Gastrocnemius medialis (tissue), 4 donors: ENCODE results near the gene GAA. TPM values are rescaled to one million over a fixed set of nuclear protein-coding genes. Genes with fewer than 3 reads are reported as not detected.
A peak's percentile ranks its signal among the peaks of the same experiment; 100 is the strongest.

Experiments used
- ATAC-seq, 2 donors: fragments of 150-250 bp; one replicate each; pipeline ENCODE4 v1.9.1; 2016
- DNase-seq, 2 donors: peaks; one replicate each; pipeline ENCODE4 v3.0.0-alpha.2; 2019
- H3K27ac ChIP-seq, 4 donors: fragments of 200-600 bp; sonication (generic); 1 replicate in 1 of 4; 2 replicates in 3 of 4; pipeline ENCODE4 v1.5.1; 2016 to 2018; ENCODE audit warnings: mild to moderate bottlenecking in 2 of 4, moderate library complexity in 1 of 4
- H3K27me3 ChIP-seq, 3 donors: fragments of 200-600 bp; sonication (generic) in 2 of 3; 1 replicate in 1 of 3; 2 replicates in 2 of 3; pipeline versions ENCODE4 v1.5.1 to v1.6.0; 2016 to 2019; ENCODE audit warnings: mild to moderate bottlenecking in 1 of 3, moderate library complexity in 1 of 3
- H3K36me3 ChIP-seq, 2 donors: fragments of 200-600 bp; sonication (generic) in 1 of 2; one replicate each; pipeline ENCODE4 v1.5.1; 2017 to 2018
- H3K4me1 ChIP-seq, 2 donors: fragments of 200-600 bp; sonication (generic) in 1 of 2; one replicate each; pipeline ENCODE4 v1.5.1; 2016 to 2017; ENCODE audit warnings: mild to moderate bottlenecking in 2 of 2
- H3K4me3 ChIP-seq, 4 donors: fragments of 200-600 bp; sonication (generic) in 3 of 4; 1 replicate in 1 of 4; 2 replicates in 3 of 4; pipeline ENCODE4 v1.5.1; 2016 to 2019; ENCODE audit warnings: mild to moderate bottlenecking in 2 of 4
- H3K9me3 ChIP-seq, 3 donors: fragments of 200-600 bp; sonication (generic) in 2 of 3; 1 replicate in 1 of 3; 2 replicates in 2 of 3; pipeline ENCODE4 v1.5.1; 2016 to 2019
- POLR2A ChIP-seq, 2 donors: fragments of 450-650 bp; IDR thresholded peaks; one replicate each; pipeline ENCODE4 v1.6.1; 2017; ENCODE audit warnings: antibody characterized with exemption in 2 of 2, mild to moderate bottlenecking in 2 of 2, moderate library complexity in 2 of 2
- in situ Hi-C, 4 donors: fragments of 200-750 bp; cut with MboI; loops; one replicate each; pipeline versions ENCODE4 v1.15.0 to v1.8.0; 2017; ENCODE audit warnings: low sequenced_read_pairs in 4 of 4
- intact Hi-C: fragments of 100-400 bp; cut with DNase I; formaldehyde crosslinking; loops from one replicate; pipeline ENCODE4 v1.15.1; 2023; ENCODE audit warnings: low total_unique reads
- total RNA-seq, 4 donors: library from RNA; depleted of rRNA; stranded (reverse); fragments of >200 nt; gene quantifications; one replicate each; pipeline versions ENCODE4 v1.1.0 to v1.2.3, GENCODE V29; 2016
- TF ChIP-seq, protein P1 (sequence below), 5 experiments: fragments of 450-650 bp in 3 of 5; fragments of 200-600 bp in 2 of 5; sonication (generic) in 2 of 5; IDR thresholded peaks in 4 of 5; conservative IDR thresholded peaks in 1 of 5; 1 replicate in 4 of 5; 2 replicates in 1 of 5; pipeline ENCODE4 v1.5.1; 2016 to 2019; ENCODE audit warnings: antibody characterized with exemption in 5 of 5, mild to moderate bottlenecking in 3 of 5, moderate library complexity in 3 of 5

Gene GAA
- total RNA-seq, 4 donors from 2014 or later = 39.2 to 72.3 (median 70.1) TPM

GRCh38 chr17:80119839-80120238, 18.5 kb downstream of the GAA start:
- no peak overlapping the region for H3K4me3 ChIP-seq

GRCh38 chr17:80122026-80122575, 20.7 kb downstream of the GAA start:
- TF ChIP-seq, protein P1, sequence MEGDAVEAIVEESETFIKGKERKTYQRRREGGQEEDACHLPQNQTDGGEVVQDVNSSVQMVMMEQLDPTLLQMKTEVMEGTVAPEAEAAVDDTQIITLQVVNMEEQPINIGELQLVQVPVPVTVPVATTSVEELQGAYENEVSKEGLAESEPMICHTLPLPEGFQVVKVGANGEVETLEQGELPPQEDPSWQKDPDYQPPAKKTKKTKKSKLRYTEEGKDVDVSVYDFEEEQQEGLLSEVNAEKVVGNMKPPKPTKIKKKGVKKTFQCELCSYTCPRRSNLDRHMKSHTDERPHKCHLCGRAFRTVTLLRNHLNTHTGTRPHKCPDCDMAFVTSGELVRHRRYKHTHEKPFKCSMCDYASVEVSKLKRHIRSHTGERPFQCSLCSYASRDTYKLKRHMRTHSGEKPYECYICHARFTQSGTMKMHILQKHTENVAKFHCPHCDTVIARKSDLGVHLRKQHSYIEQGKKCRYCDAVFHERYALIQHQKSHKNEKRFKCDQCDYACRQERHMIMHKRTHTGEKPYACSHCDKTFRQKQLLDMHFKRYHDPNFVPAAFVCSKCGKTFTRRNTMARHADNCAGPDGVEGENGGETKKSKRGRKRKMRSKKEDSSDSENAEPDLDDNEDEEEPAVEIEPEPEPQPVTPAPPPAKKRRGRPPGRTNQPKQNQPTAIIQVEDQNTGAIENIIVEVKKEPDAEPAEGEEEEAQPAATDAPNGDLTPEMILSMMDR (IDR thresholded peaks at IDR 0.05 in 4 of 5, conservative IDR thresholded peaks at IDR 0.05 in 1 of 5) = no peak
- no peak for TF ChIP-seq POLR2A (IDR thresholded peaks at IDR 0.05)
- H3K27ac ChIP-seq = no peak overlapping the region
- no peaks in the 10 kb centered on the region for H3K9me3 ChIP-seq
- no peak for DNase-seq
- ATAC-seq = no peak
- no peaks in the 10 kb centered on the region for H3K4me1 ChIP-seq
- intact Hi-C loops (loop anchor here (5.0 kb wide), 1 partner anchor 1100 kb away; the partner anchor contains the start of gene C1QTNF1), in situ Hi-C loops (no loop called here)
- H3K36me3 ChIP-seq = peaks cover 0 to 9% of the 10 kb centered on the region in 2 donors
- H3K4me3 ChIP-seq = no peak overlapping the region
- no peaks in the 10 kb centered on the region for H3K27me3 ChIP-seq

More at GRCh38 chr17:80119839-80120238, 18.5 kb downstream of the GAA start:
- in situ Hi-C loops = no loop called here
- DNase-seq (no peak), ATAC-seq (no peak)
- Histone ChIP-seq H3K36me3 (peaks cover 0 to 9% of the 10 kb centered on the region in 2 donors), H3K27ac (no peak overlapping the region), H3K27me3 (no peaks in the 10 kb centered on the region), H3K4me1 (no peaks in the 10 kb centered on the region), H3K9me3 (no peaks in the 10 kb centered on the region)
- TF ChIP-seq, protein P1 (IDR thresholded peaks at IDR 0.05 in 4 of 5, conservative IDR thresholded peaks at IDR 0.05 in 1 of 5) = no peak
- no peak for TF ChIP-seq POLR2A (IDR thresholded peaks at IDR 0.05)
- intact Hi-C loops = loop anchor here (5.0 kb wide), 1 partner anchor 1098 kb away; the partner anchor contains the start of gene C1QTNF1

- no peaks in the 10 kb centered on the region for H3K27me3 ChIP-seq
- peaks cover 0 to 9% of the 10 kb centered on the region in 2 donors for H3K36me3 ChIP-seq
- ATAC-seq (no peak), DNase-seq (no peak)
- TF ChIP-seq, protein P1 (IDR thresholded peaks at IDR 0.05 in 4 of 5, conservative IDR thresholded peaks at IDR 0.05 in 1 of 5) = no peak
- TF ChIP-seq POLR2A (IDR thresholded peaks at IDR 0.05) = no peak
- intact Hi-C loops (loop anchor here (5.0 kb wide), 1 partner anchor 1101 kb away; the partner anchor contains the start of gene C1QTNF1), in situ Hi-C loops (no loop called here)
- no peak overlapping the region for H3K27ac ChIP-seq
- no peak overlapping the region for H3K4me3 ChIP-seq
- no peaks in the 10 kb centered on the region for H3K9me3 ChIP-seq
- H3K4me1 ChIP-seq = no peaks in the 10 kb centered on the region
These were observed 21.6 kb downstream of the GAA start for GRCh38 chr17:80122926-80123505.

DNA sequence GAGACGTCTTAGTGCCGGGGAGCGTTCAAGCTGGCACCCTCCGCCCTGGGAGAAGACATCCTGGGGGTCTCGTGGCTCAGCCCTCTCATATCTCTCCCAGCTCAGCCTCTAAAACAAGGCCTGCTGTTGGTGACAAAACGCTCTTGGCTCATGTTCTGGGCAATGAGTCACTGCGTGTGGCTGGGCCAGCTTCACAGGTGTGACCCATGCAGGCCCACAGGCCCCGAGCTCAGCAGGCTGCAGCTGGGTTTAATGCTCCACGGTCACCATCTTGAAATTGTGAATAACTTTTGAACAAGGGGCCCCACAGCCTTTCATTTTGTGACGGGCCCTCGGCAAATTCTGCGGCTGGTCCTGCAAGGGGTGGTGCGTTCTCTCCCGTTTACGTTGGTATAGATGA, 22.4 kb downstream of the GAA start:
- Histone ChIP-seq H3K4me1 (no peaks in the 10 kb centered on the region), H3K27me3 (no peaks in the 10 kb centered on the region), H3K9me3 (no peaks in the 10 kb centered on the region), H3K4me3 (no peak overlapping the region), H3K27ac (no peak overlapping the region), H3K36me3 (peaks cover 0 to 4% of the 10 kb centered on the region in 2 donors)
- intact Hi-C loops (loop anchor here (5.0 kb wide), 1 partner anchor 1101 kb away; the partner anchor contains the start of gene C1QTNF1), in situ Hi-C loops (no loop called here)
- TF ChIP-seq, protein P1 (IDR thresholded peaks at IDR 0.05 in 4 of 5, conservative IDR thresholded peaks at IDR 0.05 in 1 of 5) = no peak
- TF ChIP-seq POLR2A (IDR thresholded peaks at IDR 0.05) = no peak
- ATAC-seq (peak; percentile 68 to 81), DNase-seq (peak in 1 of 2 donors; percentile 59)
